OCI-LY7 (cell line): ENCODE results near the gene DAB2IP.

ENCODE experiments used
- CTCF ChIP-seq: fragments of 200-600 bp; sonication (generic); conservative IDR thresholded peaks from 2 replicates; pipeline ENCODE4 v1.5.1; 2014; ENCODE audit warnings: mild to moderate bottlenecking, antibody characterized with exemption, low read length, moderate library complexity, mixed read lengths
- EZH2phosphoT487 ChIP-seq: fragments of 200-600 bp; sonication (generic); IDR thresholded peaks from 2 replicates; pipeline ENCODE4 v1.6.1; 2018; ENCODE audit warnings: low read depth, borderline replicate concordance, mild to moderate bottlenecking, mixed run types, antibody characterized with exemption, low read length, moderate library complexity, mixed read lengths

- no peak for TF ChIP-seq CTCF
- no peak for TF ChIP-seq EZH2phosphoT487
Measured at GRCh38 chr9:121763561-121764370, 112.3 kb downstream of the DAB2IP start.
